ENCODE measurements around the gene SAP30BP. TPM values are rescaled to one million over a fixed set of nuclear protein-coding genes. Genes with fewer than 3 reads are reported as not detected.

Gene SAP30BP
- total RNA-seq, 1 donor from 2014 or later, result 107 TPM

DNA sequence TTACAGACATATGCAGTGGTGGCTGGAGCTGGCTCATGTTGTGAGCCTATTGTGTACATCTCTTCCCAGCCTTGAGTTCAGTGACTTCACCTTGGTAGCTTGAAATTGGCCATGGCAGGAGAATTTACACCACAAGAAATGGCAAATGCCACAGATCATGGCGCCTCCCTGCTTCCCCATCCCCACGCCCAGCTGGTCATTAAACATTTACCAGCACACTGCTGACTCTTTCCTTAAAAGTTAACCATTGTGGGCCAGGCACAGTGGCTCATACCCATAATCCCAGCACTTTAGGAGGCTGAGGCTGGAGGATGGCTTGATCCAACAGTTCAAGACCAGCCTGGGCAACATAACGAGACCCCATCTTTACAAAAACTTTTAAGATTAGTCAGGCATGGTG is 31.5 kb downstream of the SAP30BP start:
- intact Hi-C loops (cut with DNase I), result no loop called here

DNA sequence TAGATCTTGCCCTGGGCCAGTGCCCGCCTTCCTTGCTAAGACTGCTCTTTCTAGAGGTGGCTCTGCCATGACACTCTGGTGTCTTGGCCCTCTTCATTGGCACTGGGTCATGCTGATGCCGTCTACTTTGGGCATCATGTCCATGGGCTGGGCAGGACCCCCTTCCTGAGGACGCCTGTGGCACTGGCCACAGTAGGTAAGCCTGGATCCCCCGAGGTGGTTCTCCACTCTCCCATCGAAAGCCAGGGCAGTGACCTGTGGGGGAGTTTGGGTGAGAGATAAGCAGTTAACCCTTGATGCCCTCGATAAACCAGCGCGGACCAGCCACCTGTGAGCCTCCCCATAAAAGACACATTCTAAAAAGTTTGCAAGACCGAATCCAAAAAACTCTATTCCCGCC is 34.1 kb downstream of the SAP30BP start:
- ATAC-seq (no peak), DNase-seq (ENCODE audit: low spot score) (no peak)
- intact Hi-C loops (cut with DNase I), result no loop called here

More for the DNA sequence above, 31.5 kb downstream of the SAP30BP start:
- no peak for DNase-seq (ENCODE audit: low spot score)
- ATAC-seq, result no peak

DNA sequence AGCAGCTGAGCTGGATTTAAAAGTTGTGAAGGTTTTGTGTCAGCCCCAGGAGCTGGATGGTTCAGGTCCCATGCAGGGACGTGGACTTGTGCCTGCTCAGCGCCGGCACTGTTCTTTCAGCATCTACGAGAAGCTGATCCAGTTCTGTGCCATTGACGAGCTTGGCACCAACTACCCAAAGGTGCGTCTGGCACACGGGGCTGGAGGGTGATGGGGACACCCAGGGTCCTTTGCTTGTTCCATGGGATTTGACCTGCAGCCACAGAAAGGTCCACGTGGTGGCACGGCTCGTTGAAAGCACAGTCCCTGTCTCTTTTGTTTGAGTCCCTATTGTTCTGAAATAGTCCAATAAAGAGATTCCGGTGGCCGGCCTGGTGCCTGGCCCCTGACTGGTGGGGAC is 36.1 kb downstream of the SAP30BP start:
- DNase-seq (ENCODE audit: low spot score) (no peak), ATAC-seq (no peak)
- intact Hi-C loops (cut with DNase I), result no loop called here

DNA sequence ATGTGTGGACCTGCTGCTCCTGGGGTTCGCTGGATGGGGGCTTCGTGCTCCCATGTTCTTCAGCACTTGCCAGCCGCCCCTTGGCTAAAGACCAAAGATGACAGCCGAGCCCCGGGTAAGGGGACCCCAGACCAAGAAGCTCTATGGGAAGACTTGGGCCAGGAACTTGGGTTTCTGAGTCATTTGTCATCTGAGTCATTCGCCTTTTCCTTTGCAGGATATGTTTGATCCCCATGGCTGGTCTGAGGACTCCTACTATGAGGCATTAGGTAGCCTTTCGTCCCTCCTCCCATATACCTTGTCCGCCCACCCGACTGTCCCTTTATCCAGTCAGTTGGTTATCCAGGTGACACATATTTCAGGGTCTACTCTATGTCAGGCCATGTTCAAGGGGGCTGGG is 36.5 kb downstream of the SAP30BP start:
- intact Hi-C loops (cut with DNase I), result no loop called here
- DNase-seq (ENCODE audit: low spot score), result no peak

GRCh38 chr17:75704963-75705875 is 38.1 kb downstream of the SAP30BP start:
- ATAC-seq, result no peak
- DNase-seq (ENCODE audit: low spot score), result no peak
- intact Hi-C loops (cut with DNase I), result no loop called here

More for the DNA sequence above, 36.5 kb downstream of the SAP30BP start:
- no peak for ATAC-seq

GRCh38 chr17:75706042-75706728 is 39.0 kb downstream of the SAP30BP start:
- intact Hi-C loops (cut with DNase I), result no loop called here
- no peak for ATAC-seq
- no peak for DNase-seq (ENCODE audit: low spot score)

- intact Hi-C loops (cut with DNase I), result no loop called here
- DNase-seq (ENCODE audit: low spot score) (no peak), ATAC-seq (peak; percentile 77)
These were observed 40.0 kb downstream of the SAP30BP start for GRCh38 chr17:75707079-75707571.

DNA sequence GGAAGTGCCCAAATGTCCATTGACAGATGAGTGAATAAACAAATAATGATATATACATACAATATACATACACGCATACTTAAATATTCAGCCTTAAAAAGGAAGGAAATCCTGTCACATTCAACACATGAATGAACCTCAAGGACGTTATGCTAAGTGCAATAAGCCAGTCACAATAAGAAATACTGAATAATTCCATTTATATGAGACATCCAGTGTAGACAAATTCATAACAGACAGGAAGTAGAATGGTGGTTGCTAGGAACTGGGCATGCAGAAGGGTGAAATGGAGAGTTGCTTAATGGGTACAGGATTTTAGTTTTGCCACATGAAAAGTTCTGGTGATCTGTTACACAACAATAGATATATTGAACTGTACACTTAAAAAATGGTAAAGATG is 45.3 kb downstream of the SAP30BP start:
- intact Hi-C loops (cut with DNase I), result no loop called here
- ATAC-seq (no peak), DNase-seq (ENCODE audit: low spot score) (no peak)

DNA sequence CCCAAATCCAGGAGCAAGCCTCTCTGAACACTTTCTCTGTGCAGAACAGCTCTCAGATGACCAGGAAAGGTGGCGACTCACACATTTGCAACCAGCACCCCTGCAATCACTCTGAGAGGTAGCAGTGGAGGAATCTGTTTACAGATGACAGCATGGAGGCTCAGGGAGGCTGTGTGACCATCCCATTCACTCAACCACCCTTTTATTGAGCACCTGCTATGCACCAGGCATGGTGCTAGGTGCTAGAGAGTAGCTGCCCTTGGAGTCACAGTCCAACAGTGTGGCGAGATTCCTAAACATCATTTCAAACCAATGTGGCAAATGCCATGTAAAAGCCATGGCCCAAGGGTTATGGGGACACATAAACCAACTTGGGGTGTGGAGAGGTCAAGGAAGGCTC is 52.6 kb downstream of the SAP30BP start:
- intact Hi-C loops (cut with DNase I), result no loop called here
- DNase-seq (ENCODE audit: low spot score), result no peak
- no peak for ATAC-seq

DNA sequence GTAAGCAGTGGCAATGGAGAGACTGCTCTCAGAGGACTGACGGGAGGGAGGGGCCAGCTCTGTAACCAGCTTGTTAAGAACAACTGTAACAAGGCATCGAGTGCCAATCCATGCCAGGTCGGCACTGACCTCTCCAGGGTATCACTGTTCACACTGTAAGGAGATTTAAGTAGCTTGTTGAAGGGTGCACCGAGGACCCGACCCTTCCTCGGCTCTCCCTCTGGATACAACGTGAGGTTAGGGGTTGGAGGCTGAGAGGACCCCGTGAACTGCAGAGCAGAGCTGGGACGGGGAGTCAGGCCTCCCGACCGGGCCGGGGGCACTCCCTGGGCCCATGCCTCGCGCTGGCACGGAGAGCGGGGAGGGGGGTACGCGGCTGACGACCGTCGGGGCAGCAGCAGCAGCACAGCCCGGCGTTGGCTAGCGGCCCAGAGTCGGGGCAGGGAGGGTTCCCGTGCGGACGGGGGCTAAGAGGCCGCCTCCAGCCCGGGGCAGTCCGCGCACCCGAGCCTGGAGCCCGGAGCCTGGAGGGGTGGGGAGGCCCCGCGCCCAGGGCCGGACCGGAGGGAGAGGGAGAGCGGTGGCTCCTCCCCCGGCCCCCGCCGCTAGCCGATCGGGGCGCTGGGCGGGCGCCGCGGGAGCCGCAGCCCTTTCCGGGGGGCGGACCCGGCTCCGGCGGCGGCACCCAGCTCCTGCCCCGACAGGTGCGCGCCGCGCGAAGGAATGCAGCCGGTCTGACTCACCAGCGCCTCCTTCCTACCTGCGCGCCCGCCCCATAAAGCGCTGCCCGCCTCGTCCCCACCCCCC is 53.7 kb downstream of the SAP30BP start, which contains the start of gene ITGB4:
Gene ITGB4, plus strand, starts transcription at position 804 of the 807 bp plus-strand sequence. CDS start 3,245 bp downstream, outside the sequence.
- intact Hi-C loops (cut with DNase I), result no loop called here
- DNase-seq (ENCODE audit: low spot score) (peak; percentile 85), ATAC-seq (peak; percentile 78)

DNA sequence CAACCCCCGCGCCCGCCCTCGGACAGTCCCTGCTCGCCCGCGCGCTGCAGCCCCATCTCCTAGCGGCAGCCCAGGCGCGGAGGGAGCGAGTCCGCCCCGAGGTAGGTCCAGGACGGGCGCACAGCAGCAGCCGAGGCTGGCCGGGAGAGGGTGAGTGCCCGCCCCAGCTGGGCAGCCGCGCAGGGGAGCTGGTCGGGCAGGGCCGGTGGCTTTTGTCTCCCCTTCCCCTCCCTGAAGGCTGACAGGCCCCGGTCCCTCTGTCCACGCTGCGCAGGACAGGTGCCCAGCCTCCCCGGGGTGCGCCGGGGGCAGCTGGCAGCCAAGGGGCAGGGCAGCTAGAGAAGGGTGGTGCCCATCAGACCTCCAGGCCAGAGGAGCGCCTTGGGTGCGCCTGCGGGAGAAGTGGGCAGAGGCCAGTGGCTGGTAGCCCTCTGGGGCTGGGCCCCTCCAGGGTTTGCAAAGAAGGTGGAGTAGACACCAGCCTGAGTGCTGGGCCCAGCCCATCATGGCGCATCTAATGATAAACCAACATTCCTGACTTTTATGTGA is 54.4 kb downstream of the SAP30BP start:
- intact Hi-C loops (cut with DNase I), result no loop called here
- DNase-seq (ENCODE audit: low spot score), result no peak
- peak; percentile 12 for ATAC-seq

DNA sequence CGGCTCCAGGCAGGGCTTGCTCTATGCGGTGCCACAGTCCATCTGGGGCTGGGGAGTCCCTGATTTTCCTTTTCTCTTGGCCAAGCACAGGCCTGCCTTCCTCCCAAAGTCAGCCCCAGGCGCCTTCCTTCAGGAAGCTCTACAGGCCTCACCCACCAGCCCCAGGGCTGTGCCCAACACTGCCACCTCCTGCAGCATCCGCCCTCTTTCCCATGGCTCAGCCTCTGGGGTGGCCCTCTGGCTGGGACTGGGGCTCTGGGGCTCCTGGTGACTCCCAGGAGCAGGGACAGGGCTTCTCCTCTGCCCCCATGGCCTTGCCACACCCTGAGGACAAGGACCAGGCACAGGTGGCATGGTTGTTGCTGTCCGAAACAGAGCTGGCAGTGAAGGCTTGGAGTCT is 54.9 kb downstream of the SAP30BP start:
- intact Hi-C loops (cut with DNase I), result no loop called here
- no peak for DNase-seq (ENCODE audit: low spot score)
- ATAC-seq, result peak; percentile 51

DNA sequence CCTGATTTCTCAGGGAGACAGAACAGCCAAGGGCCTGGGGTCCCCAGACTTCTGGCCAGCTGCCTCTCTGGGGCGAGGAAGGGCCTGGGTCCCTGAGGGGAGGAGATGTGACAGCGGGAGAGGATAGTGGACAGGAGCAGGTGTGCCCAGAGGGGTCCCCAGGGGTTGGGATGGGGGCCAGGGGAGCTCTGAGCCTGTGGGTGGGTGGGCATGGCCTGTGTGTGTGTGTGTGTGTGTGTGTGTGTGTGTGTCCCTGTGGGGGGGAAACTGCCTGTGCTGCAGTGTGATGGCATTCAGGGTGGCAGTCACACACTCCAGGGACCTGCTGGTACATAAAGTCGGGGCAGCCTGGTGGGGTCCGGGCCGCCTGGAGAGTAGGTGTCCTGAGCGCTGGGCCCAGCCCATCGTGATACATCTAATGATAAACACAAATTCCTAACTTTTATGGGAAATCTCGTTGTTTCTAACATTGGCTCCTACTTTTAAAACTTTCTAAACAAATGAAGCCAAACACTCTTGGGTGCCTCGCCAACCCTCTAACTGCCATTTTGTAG is 55.5 kb downstream of the SAP30BP start:
- peak; percentile 8 for ATAC-seq
- intact Hi-C loops (cut with DNase I), result no loop called here

DNA sequence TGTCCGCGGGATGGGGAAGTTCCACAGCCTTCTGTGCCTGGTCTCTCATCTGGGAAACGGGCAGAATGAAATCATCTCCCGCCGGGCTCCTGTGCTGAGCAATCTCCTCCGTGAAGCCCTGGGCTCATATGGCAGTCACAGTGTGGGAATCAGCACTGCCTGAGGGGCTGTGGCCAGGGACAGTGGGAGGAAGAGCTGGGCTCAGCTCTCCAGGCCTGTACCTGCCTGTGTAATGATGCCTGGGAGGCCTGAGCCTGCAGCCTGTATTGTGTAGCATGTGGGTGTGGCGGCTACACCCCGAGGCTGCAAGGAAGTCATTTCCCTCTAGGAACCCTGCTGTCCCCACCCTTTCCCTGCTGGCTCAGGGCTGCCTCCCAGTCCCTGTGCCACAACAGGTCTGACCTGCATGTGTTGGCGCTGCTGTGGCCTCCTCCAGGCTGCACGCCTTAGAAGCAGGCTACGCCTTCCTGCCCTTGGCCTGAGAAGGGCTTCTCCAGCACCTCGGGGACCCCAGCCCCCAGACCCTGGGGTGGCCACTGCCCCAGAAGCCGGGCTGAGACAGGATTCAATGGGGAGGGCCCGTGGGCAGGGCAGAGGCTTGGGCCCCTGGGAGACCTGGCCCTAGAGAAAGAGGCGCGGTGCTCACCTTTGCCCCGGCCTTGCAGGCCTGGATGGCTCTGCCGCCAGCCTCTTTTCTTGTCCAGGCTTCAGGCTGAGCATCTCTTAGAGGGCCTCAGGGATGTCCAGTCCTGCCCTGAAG is 56.2 kb downstream of the SAP30BP start:
- ATAC-seq, result peak; percentile 5
- intact Hi-C loops (cut with DNase I), result no loop called here
- DNase-seq (ENCODE audit: low spot score), result no peak

More for the DNA sequence above, 55.5 kb downstream of the SAP30BP start:
- DNase-seq (ENCODE audit: low spot score), result no peak

- no peak for DNase-seq (ENCODE audit: low spot score)
- intact Hi-C loops (cut with DNase I), result no loop called here
- ATAC-seq, result no peak
These were observed 57.2 kb downstream of the SAP30BP start for GRCh38 chr17:75724016-75725003.

- intact Hi-C loops (cut with DNase I), result no loop called here
- ATAC-seq (no peak), DNase-seq (ENCODE audit: low spot score) (no peak)
These were observed 58.4 kb downstream of the SAP30BP start for GRCh38 chr17:75725504-75725903.

DNA sequence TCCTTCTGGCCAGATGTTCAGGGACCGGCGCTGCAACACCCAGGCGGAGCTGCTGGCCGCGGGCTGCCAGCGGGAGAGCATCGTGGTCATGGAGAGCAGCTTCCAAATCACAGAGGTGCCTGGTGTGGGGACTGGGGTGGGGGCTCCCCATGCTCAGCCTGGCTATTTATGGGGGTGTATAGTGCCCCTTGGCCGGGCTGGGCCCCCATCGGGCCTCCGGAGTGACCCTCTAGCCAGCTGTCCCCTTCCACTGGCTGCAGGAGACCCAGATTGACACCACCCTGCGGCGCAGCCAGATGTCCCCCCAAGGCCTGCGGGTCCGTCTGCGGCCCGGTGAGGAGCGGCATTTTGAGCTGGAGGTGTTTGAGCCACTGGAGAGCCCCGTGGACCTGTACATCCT is 60.3 kb downstream of the SAP30BP start:
- DNase-seq (ENCODE audit: low spot score), result no peak
- no peak for ATAC-seq
- intact Hi-C loops (cut with DNase I), result no loop called here

All from sciatic nerve (tissue), 2 donors.